Measurements from ENCODE around the gene EXOC3L1. TPM values are rescaled to one million over a fixed set of nuclear protein-coding genes. Genes with fewer than 3 reads are reported as not detected.

The EXOC3L1 gene
- total RNA-seq, 2 donors from 2014 or later: 0.68 to 1.5 TPM

DNA sequence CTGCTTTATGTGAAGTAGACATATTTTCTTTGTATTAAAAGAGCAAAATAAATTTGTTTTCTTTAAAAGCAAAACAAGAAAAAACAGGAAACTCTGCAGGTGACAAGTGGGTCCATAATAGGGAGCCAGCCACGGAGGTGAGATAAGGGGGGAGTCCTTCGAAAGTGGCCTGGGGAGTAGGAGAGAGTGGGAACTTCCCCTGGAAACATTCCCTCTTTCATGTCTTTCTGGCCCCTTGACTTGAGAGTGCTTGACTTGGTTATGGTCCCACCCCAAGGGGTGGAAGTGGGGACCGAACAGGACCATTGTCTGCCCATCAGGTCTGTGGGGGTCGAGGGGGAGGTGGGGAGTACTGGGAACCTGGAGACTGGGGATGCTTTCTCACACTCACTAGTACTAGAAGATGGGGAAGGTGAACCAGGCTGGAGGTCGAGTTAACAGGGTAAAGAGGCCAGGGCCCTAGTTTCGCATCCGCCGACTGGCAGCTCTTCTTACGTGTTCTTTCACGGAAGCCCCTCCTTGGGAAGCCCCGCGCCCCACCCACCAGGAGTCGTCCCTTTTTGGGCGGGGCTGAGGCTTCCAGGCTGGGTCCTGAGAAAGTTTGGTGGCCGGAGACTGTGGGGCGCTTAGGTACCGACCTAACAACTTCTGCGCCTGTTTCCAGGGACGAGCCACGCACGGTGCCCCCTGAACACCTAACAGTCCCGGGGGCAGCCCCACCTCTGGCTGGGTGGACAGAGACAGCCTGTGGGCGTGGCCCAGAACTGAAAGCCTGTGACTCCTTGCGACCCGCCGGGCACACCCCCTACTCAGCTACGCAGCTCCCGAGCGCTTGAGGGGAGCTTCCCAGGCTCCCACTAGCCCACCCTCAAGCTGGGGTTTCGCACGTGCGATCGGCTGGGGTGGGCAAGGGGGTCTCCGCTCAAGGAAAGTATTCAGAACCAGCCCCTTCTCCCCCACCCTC lies 31.0 kb downstream of the EXOC3L1 start:
- no peak for DNase-seq (ENCODE audit: low spot score)
- Histone ChIP-seq H3K4me3 (peak overlapping the region; percentile 96), H3K27me3 (replicated peaks; ENCODE audit: insufficient read depth) (no peaks in the 10 kb centered on the region), H3K36me3 (no peaks in the 10 kb centered on the region), H3K4me1 (ENCODE audit: control insufficient read depth in 1 of 2, low read depth in 2 of 2) (peaks cover 23 to 58% of the 10 kb centered on the region in 2 donors), H3K9me3 (no peaks in the 10 kb centered on the region), H3K27ac (peak overlapping the region; percentile 67 to 80)
- TF ChIP-seq CTCF (IDR thresholded peaks at IDR 0.05): no peak
- no peak for ATAC-seq (ENCODE audit: insufficient number of reproducible peaks, low FRiP score, low read depth)

GRCh38 chr16:67157892-67158635 lies 31.9 kb downstream of the EXOC3L1 start:
- H3K4me3 ChIP-seq: no peak overlapping the region
- no peaks in the 10 kb centered on the region for H3K9me3 ChIP-seq
- DNase-seq (ENCODE audit: low spot score) (no peak), ATAC-seq (ENCODE audit: insufficient number of reproducible peaks, low FRiP score, low read depth) (no peak)
- H3K36me3 ChIP-seq: no peaks in the 10 kb centered on the region
- no peak for TF ChIP-seq CTCF (IDR thresholded peaks at IDR 0.05)
- no peak overlapping the region for H3K27ac ChIP-seq
- H3K27me3 ChIP-seq (replicated peaks; ENCODE audit: insufficient read depth): no peaks in the 10 kb centered on the region
- H3K4me1 ChIP-seq (ENCODE audit: control insufficient read depth in 1 of 2, low read depth in 2 of 2): peaks cover 19 to 50% of the 10 kb centered on the region in 2 donors

DNA sequence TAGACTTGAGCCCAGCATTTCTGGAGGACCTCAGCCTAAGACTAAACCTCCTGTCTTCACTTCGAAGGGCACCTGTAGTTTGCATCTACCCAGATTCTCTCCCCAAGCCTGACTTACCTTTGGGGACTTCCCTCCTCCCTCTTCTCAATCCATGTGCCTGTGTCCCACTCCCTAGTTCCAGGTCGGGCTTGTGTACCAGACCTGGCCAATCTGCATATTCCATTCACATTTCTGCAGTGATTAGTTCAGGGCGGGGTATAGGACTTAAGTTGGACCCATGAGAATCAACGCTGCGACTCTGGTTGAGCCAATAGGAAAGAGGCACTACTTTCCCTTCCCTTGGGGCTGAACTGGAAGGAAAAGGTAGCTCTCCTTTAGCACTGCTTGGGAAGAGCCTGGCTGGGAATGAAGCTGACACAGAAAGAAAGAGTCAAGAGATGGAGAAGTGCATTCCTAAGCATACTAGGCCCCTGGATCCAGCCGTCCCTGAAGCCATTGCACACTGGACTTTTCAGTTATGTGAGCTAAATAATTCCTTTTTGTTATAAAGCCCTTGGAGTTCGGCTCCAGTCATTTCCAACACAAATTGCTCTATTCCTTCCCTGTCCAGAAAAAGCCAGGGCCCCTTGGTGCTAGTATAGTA lies 32.7 kb downstream of the EXOC3L1 start:
- Histone ChIP-seq H3K4me3 (no peak overlapping the region), H3K27ac (no peak overlapping the region), H3K27me3 (replicated peaks; ENCODE audit: insufficient read depth) (no peaks in the 10 kb centered on the region), H3K4me1 (ENCODE audit: control insufficient read depth in 1 of 2, low read depth in 2 of 2) (peaks cover 16 to 41% of the 10 kb centered on the region in 2 donors), H3K36me3 (no peaks in the 10 kb centered on the region), H3K9me3 (no peaks in the 10 kb centered on the region)
- ATAC-seq (ENCODE audit: insufficient number of reproducible peaks, low FRiP score, low read depth): no peak
- no peak for TF ChIP-seq CTCF (IDR thresholded peaks at IDR 0.05)
- no peak for DNase-seq (ENCODE audit: low spot score)

DNA sequence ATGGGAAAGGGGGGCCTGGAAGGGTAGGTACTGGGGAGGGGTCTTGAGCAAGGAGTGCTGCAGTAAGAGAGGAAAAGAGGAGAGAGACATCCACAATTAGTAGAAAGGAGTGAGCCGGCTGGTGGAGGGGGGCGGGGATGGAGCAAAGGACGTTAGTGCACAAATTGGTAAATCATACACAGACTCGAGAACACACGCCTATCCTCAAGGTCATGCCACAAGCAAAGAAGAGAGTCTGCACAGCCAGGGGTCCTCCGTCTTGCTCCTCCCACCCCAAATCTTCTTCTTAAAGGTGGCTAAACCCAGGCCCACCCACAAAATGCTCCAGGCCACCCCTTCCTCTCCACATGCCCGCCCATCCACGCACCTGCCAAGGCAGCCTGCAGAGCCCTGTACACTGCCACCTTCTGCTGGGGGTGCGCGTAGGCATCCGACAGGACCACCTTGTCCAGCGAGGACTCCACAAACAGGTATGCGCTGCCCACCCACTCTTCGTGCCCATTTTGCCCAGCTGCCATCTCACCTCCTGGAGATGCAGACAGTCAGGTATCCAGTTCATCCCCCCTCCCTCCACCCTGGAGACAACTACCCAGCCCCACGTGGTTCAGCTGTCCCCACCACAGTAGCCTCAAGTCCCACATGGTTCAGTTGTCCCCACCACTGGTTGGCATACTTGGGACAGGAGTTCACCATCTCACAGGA lies 33.6 kb downstream of the EXOC3L1 start:
- no peaks in the 10 kb centered on the region for H3K36me3 ChIP-seq
- H3K9me3 ChIP-seq: no peaks in the 10 kb centered on the region
- TF ChIP-seq CTCF (IDR thresholded peaks at IDR 0.05): no peak
- ATAC-seq (ENCODE audit: insufficient number of reproducible peaks, low FRiP score, low read depth) (no peak), DNase-seq (ENCODE audit: low spot score) (no peak)
- no peak overlapping the region for H3K27ac ChIP-seq
- no peaks in the 10 kb centered on the region for H3K27me3 ChIP-seq (replicated peaks; ENCODE audit: insufficient read depth)
- peaks cover 15 to 35% of the 10 kb centered on the region in 2 donors for H3K4me1 ChIP-seq (ENCODE audit: control insufficient read depth in 1 of 2, low read depth in 2 of 2)
- H3K4me3 ChIP-seq: no peak overlapping the region
